IPS DF 6.9 (cell line): Measurements from ENCODE around the gene BRD3OS.
A peak's percentile ranks its signal among the peaks of the same experiment; 100 is the strongest.

ENCODE experiments used
- DNase-seq: peaks from one replicate; pipeline ENCODE4 v3.0.0-alpha.2; 2013; ENCODE audit warnings: low read depth, low spot score
- H3K27ac ChIP-seq: one replicate; pipeline ENCODE4 v1.5.1; 2013; ENCODE audit warnings: low read length, control low read depth
- H3K27me3 ChIP-seq: 2 replicates; pipeline ENCODE4 v1.6.1; 2013; ENCODE audit warnings: mild to moderate bottlenecking, low read length; ENCODE audit not compliant: control insufficient read depth, insufficient read depth
- H3K36me3 ChIP-seq: 2 replicates; pipeline ENCODE4 v1.6.1; 2013; ENCODE audit warnings: low read length; ENCODE audit not compliant: control insufficient read depth, insufficient read depth
- H3K4me1 ChIP-seq: 2 replicates; pipeline ENCODE4 v1.6.1; 2013; ENCODE audit warnings: low read length; ENCODE audit not compliant: control insufficient read depth, insufficient read depth
- H3K4me3 ChIP-seq: 2 replicates; pipeline ENCODE4 v1.5.1; 2013; ENCODE audit warnings: mild to moderate bottlenecking, low read length
- H3K9me3 ChIP-seq: 2 replicates; pipeline ENCODE4 v1.6.1; 2013; ENCODE audit warnings: low read length, inconsistent platforms; ENCODE audit not compliant: control insufficient read depth, insufficient read depth
- WGBS: extraction: QIAGEN DNeasy Blood & Tissue Kit; methylation state at CpG from one replicate; pipeline ENCODE4 v1.1.7; 2013; ENCODE audit warnings: mixed read lengths, missing lambda C conversion rate; ENCODE audit not compliant: insufficient read length, insufficient coverage; 5-methylcytosine and 5-hydroxymethylcytosine counted together

Gene BRD3OS

GRCh38 chr9:134024828-134025605, at the start of gene BRD3OS:
Gene BRD3OS, plus strand, starts transcription at chr9:134025481. Its CDS starts 1,267 bp downstream, at chr9:134026748.
- WGBS, result no CpG with 5 or more reads among the region's 43 CpGs
- no peaks in the 10 kb centered on the region for H3K9me3 ChIP-seq
- peak within 1 kb of the TSS; percentile 61; the same call in 1 of the 2 replicates for H3K4me3 ChIP-seq
- peaks cover 4% of the 10 kb centered on the region; the same call in 1 of the 2 replicates for H3K4me1 ChIP-seq
- no peaks in the 10 kb centered on the region for H3K27me3 ChIP-seq
- H3K27ac ChIP-seq, result no peak within 1 kb of the TSS
- DNase-seq, result peak; percentile 91
- H3K36me3 ChIP-seq, result no peaks in the 10 kb centered on the region; the same call in 1 of the 2 replicates

- DNase-seq, result no peak
- H3K4me3 ChIP-seq, result no peak overlapping the region
- no peaks in the 10 kb centered on the region for H3K9me3 ChIP-seq
- peaks cover 6% of the 10 kb centered on the region; the same call in 1 of the 2 replicates for H3K4me1 ChIP-seq
- H3K27ac ChIP-seq, result no peak overlapping the region
- WGBS, result no CpG with 5 or more reads among the region's 3 CpGs
- peaks cover 2% of the 10 kb centered on the region; the same call in 1 of the 2 replicates for H3K36me3 ChIP-seq
- no peaks in the 10 kb centered on the region for H3K27me3 ChIP-seq
These were observed 49.8 kb upstream of the BRD3OS start for GRCh38 chr9:133975511-133975910.

- peaks cover 2% of the 10 kb centered on the region; the same call in 1 of the 2 replicates for H3K36me3 ChIP-seq
- no peak overlapping the region for H3K4me3 ChIP-seq
- H3K4me1 ChIP-seq, result peaks cover 2% of the 10 kb centered on the region; the same call in 1 of the 2 replicates
- H3K27me3 ChIP-seq, result no peaks in the 10 kb centered on the region
- WGBS, result no CpG with 5 or more reads among the region's 17 CpGs
- H3K9me3 ChIP-seq, result no peaks in the 10 kb centered on the region
- DNase-seq, result no peak
- no peak overlapping the region for H3K27ac ChIP-seq
These were observed 49.0 kb upstream of the BRD3OS start for GRCh38 chr9:133976191-133976861.

- Histone ChIP-seq H3K9me3 (no peaks in the 10 kb centered on the region), H3K27ac (no peak overlapping the region)
- no peak for DNase-seq
These were observed 48.4 kb upstream of the BRD3OS start for GRCh38 chr9:133976887-133977286.

GRCh38 chr9:133977421-133978201, 47.7 kb upstream of the BRD3OS start:
- H3K4me1 ChIP-seq, result peaks cover 2% of the 10 kb centered on the region; the same call in 1 of the 2 replicates
- no peaks in the 10 kb centered on the region for H3K9me3 ChIP-seq
- H3K27ac ChIP-seq, result no peak overlapping the region
- DNase-seq, result no peak
- no CpG with 5 or more reads among the region's 26 CpGs for WGBS
- no peaks in the 10 kb centered on the region for H3K27me3 ChIP-seq
- peaks cover 2% of the 10 kb centered on the region; the same call in 1 of the 2 replicates for H3K36me3 ChIP-seq
- H3K4me3 ChIP-seq, result no peak overlapping the region

More at GRCh38 chr9:133976887-133977286, 48.4 kb upstream of the BRD3OS start:
- Histone ChIP-seq H3K4me1 (peaks cover 2% of the 10 kb centered on the region; the same call in 1 of the 2 replicates), H3K4me3 (no peak overlapping the region), H3K27me3 (no peaks in the 10 kb centered on the region), H3K36me3 (peaks cover 2% of the 10 kb centered on the region; the same call in 1 of the 2 replicates)
- no CpG with 5 or more reads among the region's 9 CpGs for WGBS

- Histone ChIP-seq H3K4me1 (peaks cover 2% of the 10 kb centered on the region; the same call in 1 of the 2 replicates), H3K36me3 (peaks cover 2% of the 10 kb centered on the region; the same call in 1 of the 2 replicates), H3K27ac (no peak overlapping the region), H3K4me3 (no peak overlapping the region), H3K27me3 (no peaks in the 10 kb centered on the region), H3K9me3 (no peaks in the 10 kb centered on the region)
- no CpG with 5 or more reads among the region's 13 CpGs for WGBS
- DNase-seq, result no peak
These were observed 46.9 kb upstream of the BRD3OS start for GRCh38 chr9:133978226-133978898.

GRCh38 chr9:133978899-133979272, 46.4 kb upstream of the BRD3OS start:
- WGBS, result no CpG with 5 or more reads among the region's 16 CpGs
- Histone ChIP-seq H3K36me3 (peaks cover 2% of the 10 kb centered on the region; the same call in 1 of the 2 replicates), H3K4me1 (peaks cover 2% of the 10 kb centered on the region; the same call in 1 of the 2 replicates), H3K9me3 (no peaks in the 10 kb centered on the region), H3K27ac (no peak overlapping the region), H3K4me3 (no peak overlapping the region), H3K27me3 (no peaks in the 10 kb centered on the region)
- DNase-seq, result no peak

GRCh38 chr9:133979273-133979920, 45.9 kb upstream of the BRD3OS start:
- no CpG with 5 or more reads among the region's 37 CpGs for WGBS
- peaks cover 2% of the 10 kb centered on the region; the same call in 1 of the 2 replicates for H3K36me3 ChIP-seq
- no peak overlapping the region for H3K27ac ChIP-seq
- no peaks in the 10 kb centered on the region for H3K9me3 ChIP-seq
- DNase-seq, result no peak
- H3K4me3 ChIP-seq, result no peak overlapping the region
- peaks cover 2% of the 10 kb centered on the region; the same call in 1 of the 2 replicates for H3K4me1 ChIP-seq
- H3K27me3 ChIP-seq, result no peaks in the 10 kb centered on the region
